IMR-90 (cell line): Measurements from ENCODE around the gene OR51A4. TPM values are rescaled to one million over a fixed set of nuclear protein-coding genes. Genes with fewer than 3 reads are reported as not detected.

ENCODE experiments used
- ATAC-seq: fragments of 200-7000 bp; cut with Tn5 transposase; 2 replicates; pipeline ENCODE4 v1.9.1; 2020; ENCODE audit warnings: low read depth, mild to moderate bottlenecking, moderate library complexity
- BruUV-seq: library from RNA; stranded (reverse); fragments of 400-500 nt; replicated peaks from 2 replicates; lab custom pipeline; 2021; lab: Mats Ljungman, UMichigan
- CTCF ChIA-PET: fragments of 300-600 bp; formaldehyde crosslinking; extraction: SDS; loops from one replicate; lab custom pipeline; 2021; ENCODE audit warnings: antibody characterized with exemption; lab: Yijun Ruan, JAX
- POLR2A ChIA-PET: fragments of 300-600 bp; sonication (Branson Sonifier 250); formaldehyde crosslinking; loops from one replicate; lab custom pipeline; 2022; ENCODE audit warnings: antibody characterized with exemption; ENCODE audit not compliant: unreplicated experiment; lab: Charles Lee
- DNase-seq: peaks from one replicate; pipeline ENCODE4 v3.0.0; 2013
- H2AFZ ChIP-seq: replicated peaks from 2 replicates; pipeline ENCODE3; 2013; ENCODE audit warnings: low read length, mild to moderate bottlenecking; ENCODE audit not compliant: poor library complexity
- H2AK5ac ChIP-seq: 2 replicates; pipeline ENCODE4 v1.6.1; 2013; ENCODE audit warnings: low read depth, low read length, inconsistent platforms
- H2AK9ac ChIP-seq: replicated peaks from 2 replicates; pipeline ENCODE3; 2013; ENCODE audit warnings: mild to moderate bottlenecking, low read depth, low read length, moderate library complexity; ENCODE audit not compliant: poor library complexity
- H2BK120ac ChIP-seq: 2 replicates; pipeline ENCODE4 v1.6.1; 2013; ENCODE audit warnings: low read depth, low read length, inconsistent platforms
- H2BK15ac ChIP-seq: 3 replicates; pipeline ENCODE4 v1.6.1; 2013; ENCODE audit warnings: low read depth, low read length, inconsistent platforms
- H2BK20ac ChIP-seq: 2 replicates; pipeline ENCODE4 v1.6.1; 2013; ENCODE audit warnings: low read depth, mild to moderate bottlenecking, inconsistent platforms, low read length, moderate library complexity
- H2BK5ac ChIP-seq: 2 replicates; pipeline ENCODE4 v1.6.1; 2013; ENCODE audit warnings: mild to moderate bottlenecking, low read depth, low read length, inconsistent platforms; ENCODE audit not compliant: poor library complexity, severe bottlenecking
- H3K14ac ChIP-seq: replicated peaks from 2 replicates; pipeline ENCODE4 v1.6.1; 2013; ENCODE audit warnings: low read depth, low read length, inconsistent platforms
- H3K18ac ChIP-seq: 2 replicates; pipeline ENCODE4 v1.6.1; 2013; ENCODE audit warnings: low read depth, low read length, control low read depth
- H3K23ac ChIP-seq: 2 replicates; pipeline ENCODE4 v1.6.1; 2013; ENCODE audit warnings: low read depth, low read length, inconsistent platforms
- H3K27ac ChIP-seq: 2 replicates; pipeline ENCODE4 v1.5.1; 2013; ENCODE audit warnings: mild to moderate bottlenecking, control low read depth, low read length; ENCODE audit not compliant: insufficient read depth
- H3K27me3 ChIP-seq: 2 replicates; pipeline ENCODE4 v1.6.1; 2013; ENCODE audit warnings: low read length; ENCODE audit not compliant: control insufficient read depth, insufficient read depth
- H3K36me3 ChIP-seq: 2 replicates; pipeline ENCODE4 v1.6.1; 2013; ENCODE audit warnings: low read length, mixed read lengths; ENCODE audit not compliant: control insufficient read depth, insufficient read depth
- H3K4ac ChIP-seq: 2 replicates; pipeline ENCODE4 v1.6.1; 2013; ENCODE audit warnings: low read depth, low read length, inconsistent platforms
- H3K4me1 ChIP-seq: 2 replicates; pipeline ENCODE4 v1.6.1; 2013; ENCODE audit warnings: low read length, mixed read lengths; ENCODE audit not compliant: control insufficient read depth, insufficient read depth
- H3K4me2 ChIP-seq: 2 replicates; pipeline ENCODE4 v1.6.1; 2013; ENCODE audit warnings: low read depth, mild to moderate bottlenecking, control low read depth, low read length, moderate library complexity
- H3K4me3 ChIP-seq: 2 replicates; pipeline ENCODE4 v1.5.1; 2013; ENCODE audit warnings: low read depth, mild to moderate bottlenecking, control low read depth, low read length, moderate library complexity; ENCODE audit not compliant: insufficient read depth
- H3K56ac ChIP-seq: 2 replicates; pipeline ENCODE4 v1.6.1; 2013; ENCODE audit warnings: low read length, inconsistent platforms; ENCODE audit not compliant: insufficient read depth; ENCODE audit errors: extremely low read depth
- H3K79me1 ChIP-seq, 2 experiments: 2 replicates each; pipeline ENCODE4 v1.6.1; 2013; ENCODE audit warnings: low read length in 2 of 2, inconsistent platforms in 1 of 2, low read depth in 1 of 2
- H3K9ac ChIP-seq: 2 replicates; pipeline ENCODE4 v1.6.1; 2013; ENCODE audit warnings: low read depth, low read length, control low read depth
- H3K9me1 ChIP-seq: 2 replicates; pipeline ENCODE4 v1.6.1; 2013; ENCODE audit warnings: low read length, inconsistent platforms; ENCODE audit not compliant: insufficient read depth
- H3K9me3 ChIP-seq: 2 replicates; pipeline ENCODE4 v1.6.1; 2013; ENCODE audit warnings: low read length; ENCODE audit not compliant: control insufficient read depth, insufficient read depth
- H4K20me1 ChIP-seq: 2 replicates; pipeline ENCODE4 v1.6.1; 2013; ENCODE audit warnings: low read length, inconsistent platforms; ENCODE audit not compliant: insufficient read depth
- H4K5ac ChIP-seq: 2 replicates; pipeline ENCODE4 v1.6.1; 2013; ENCODE audit warnings: mild to moderate bottlenecking, low read depth, low read length, control low read depth
- H4K8ac ChIP-seq, 2 experiments: 2 replicates each; pipeline ENCODE4 v1.6.1; 2013; ENCODE audit warnings: low read depth in 2 of 2, low read length in 2 of 2, control low read depth in 1 of 2, inconsistent platforms in 1 of 2
- H4K91ac ChIP-seq: 2 replicates; pipeline ENCODE4 v1.6.1; 2013; ENCODE audit warnings: low read depth, low read length, inconsistent platforms; ENCODE audit not compliant: insufficient read depth
- CHD1 ChIP-seq: IDR thresholded peaks from 2 replicates; pipeline ENCODE4 v1.6.1; 2012; ENCODE audit warnings: low read depth, low read length, improper control_type of control experiment
- NFE2L2 ChIP-seq: fragments of 150-350 bp; IDR thresholded peaks from 2 replicates; pipeline ENCODE4 v1.6.1; 2016; ENCODE audit warnings: low read depth, mild to moderate bottlenecking, low read length
- WGBS, 2 experiments: methylation state at CpG; one replicate each; pipeline versions ENCODE4 v1.1.5 to v1.1.7; 2013; ENCODE audit warnings: missing lambda C conversion rate in 2 of 2; ENCODE audit not compliant: insufficient read length in 1 of 2; ENCODE audit errors: extremely low coverage in 2 of 2; 5-methylcytosine and 5-hydroxymethylcytosine counted together
- dilution Hi-C: fragments of 300-500 bp; cut with HindIII; formaldehyde crosslinking; loops from one replicate; pipeline ENCODE4 v1.14.3; 2018; ENCODE audit warnings: low sequenced_read_pairs; ENCODE audit not compliant: unreplicated experiment
- in situ Hi-C: fragments of 300-500 bp; cut with MboI; formaldehyde crosslinking; loops from 3 replicates; pipeline ENCODE4 v1.14.3; 2019; ENCODE audit warnings: low sequenced_read_pairs, inconsistent platforms, mixed read lengths
- intact Hi-C: fragments of 100-400 bp; cut with micrococcal nuclease; formaldehyde crosslinking; loops from 2 replicates; pipeline ENCODE4 v1.10.0; 2022
- polyA plus RNA-seq, 3 experiments: library from polyadenylated mRNA; depleted of rRNA; stranded (reverse); fragments of >200 nt; gene quantifications; 2 replicates each; pipeline ENCODE4 v1.2.3, GENCODE V29; 2012; ENCODE audit warnings: low replicate concordance in 1 of 3
- total RNA-seq: library from RNA; depleted of rRNA; stranded (reverse); fragments of >200 nt; gene quantifications from 2 replicates; pipeline ENCODE4 v1.2.3, GENCODE V29; 2012
- TF ChIP-seq, protein P1 (sequence below): fragments of 150-350 bp; IDR thresholded peaks from 2 replicates; pipeline ENCODE4 v1.6.1; 2017; ENCODE audit warnings: mild to moderate bottlenecking, antibody characterized with exemption, low read length, low read depth

Gene OR51A4
- total and polyA plus RNA-seq, 2 of the 4 experiments (the other 2 are of a cell fraction), result not detected

DNA sequence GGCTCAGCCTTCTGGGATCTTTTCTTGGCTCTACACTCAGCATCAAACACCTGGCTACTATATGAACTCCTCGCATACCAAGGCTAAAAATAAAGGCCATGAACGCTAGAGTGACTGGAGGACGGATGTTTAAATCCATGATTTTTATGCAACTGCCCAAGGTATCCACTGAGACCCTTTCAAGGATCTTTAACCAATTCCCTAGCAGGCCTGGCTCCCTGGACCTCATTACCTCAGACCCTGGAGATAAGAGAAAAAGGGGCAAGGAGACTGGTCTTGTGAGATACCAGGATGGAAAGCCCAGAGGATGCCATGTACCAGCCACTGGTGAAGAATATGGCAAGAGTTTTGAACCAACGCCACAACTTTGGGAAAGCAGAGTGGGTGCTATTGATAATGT lies 28.2 kb downstream of the OR51A4 start, which contains the start of gene OR51G2:
TSS of gene OR51G2 (minus strand) at position 101 of the 400 bp plus-strand sequence. CDS start 3,687 bp downstream, outside the sequence.
- Histone ChIP-seq H3K79me1 (no peaks in the 10 kb centered on the region), H3K9ac (no peak within 1 kb of the TSS), H3K4me3 (no peak within 1 kb of the TSS), H3K9me1 (no peaks in the 10 kb centered on the region), H3K23ac (no peak within 1 kb of the TSS), H3K4me1 (no peaks in the 10 kb centered on the region), H3K36me3 (no peaks in the 10 kb centered on the region), H2BK20ac (no peak within 1 kb of the TSS), H2AK9ac (no peak within 1 kb of the TSS), H4K91ac (no peak within 1 kb of the TSS), H2BK5ac (no peak within 1 kb of the TSS), H4K20me1 (no peaks in the 10 kb centered on the region), H3K9me3 (no peaks in the 10 kb centered on the region), H3K4ac (no peak within 1 kb of the TSS), H4K8ac (no peak within 1 kb of the TSS), H3K14ac (no peak within 1 kb of the TSS), H2BK120ac (no peak within 1 kb of the TSS), H3K27me3 (peaks cover 3% of the 10 kb centered on the region; the same call in 1 of the 2 replicates), H2BK15ac (no peak within 1 kb of the TSS), H3K18ac (no peak within 1 kb of the TSS), H3K4me2 (no peak within 1 kb of the TSS), H3K56ac (no peak within 1 kb of the TSS), H4K5ac (no peak within 1 kb of the TSS), H2AFZ (no peak within 1 kb of the TSS), H3K27ac (no peak within 1 kb of the TSS), H2AK5ac (no peak within 1 kb of the TSS)
- BruUV-seq, result no TSS peak
- dilution Hi-C loops (no loop called here), in situ Hi-C loops (no loop called here), intact Hi-C loops (no loop called here)
- ChIA-PET CTCF (no interaction called here), POLR2A (no interaction called here)
- DNase-seq (no peak), ATAC-seq (no peak)
- no CpG with 5 or more reads among the region's 4 CpGs for WGBS, 2 experiments
- TF ChIP-seq CHD1, result no peak
- TF ChIP-seq, protein P1, sequence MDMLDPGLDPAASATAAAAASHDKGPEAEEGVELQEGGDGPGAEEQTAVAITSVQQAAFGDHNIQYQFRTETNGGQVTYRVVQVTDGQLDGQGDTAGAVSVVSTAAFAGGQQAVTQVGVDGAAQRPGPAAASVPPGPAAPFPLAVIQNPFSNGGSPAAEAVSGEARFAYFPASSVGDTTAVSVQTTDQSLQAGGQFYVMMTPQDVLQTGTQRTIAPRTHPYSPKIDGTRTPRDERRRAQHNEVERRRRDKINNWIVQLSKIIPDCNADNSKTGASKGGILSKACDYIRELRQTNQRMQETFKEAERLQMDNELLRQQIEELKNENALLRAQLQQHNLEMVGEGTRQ, result no peak
- no peak for TF ChIP-seq NFE2L2
